Endodermal cell (in vitro differentiated cells): ENCODE data around the gene SRXN1. TPM values are rescaled to one million over a fixed set of nuclear protein-coding genes. Genes with fewer than 3 reads are reported as not detected.
"Not testable (repeated sequence)": the region's sequence is repeated elsewhere in the genome, so short reads cannot be mapped to it uniquely, and the experiment has no call there.

Experiments used
- DNase-seq: peaks from one replicate; pipeline ENCODE4 v3.0.0-alpha.2; 2017
- H3K27ac ChIP-seq: 2 replicates; pipeline ENCODE4 v1.5.1; 2013; ENCODE audit warnings: mild to moderate bottlenecking, low read depth, low read length, moderate library complexity
- H3K27me3 ChIP-seq: 2 replicates; pipeline ENCODE4 v1.6.1; 2013; ENCODE audit warnings: mild to moderate bottlenecking, low read length, moderate library complexity; ENCODE audit not compliant: insufficient read depth, control insufficient read depth, poor library complexity, severe bottlenecking
- H3K36me3 ChIP-seq: 2 replicates; pipeline ENCODE4 v1.7.0; 2013; ENCODE audit warnings: mild to moderate bottlenecking, low read length, moderate library complexity; ENCODE audit not compliant: control insufficient read depth, insufficient read depth
- H3K4me1 ChIP-seq: one replicate; pipeline ENCODE4 v1.7.0; 2013; ENCODE audit warnings: low read length; ENCODE audit not compliant: control insufficient read depth, insufficient read depth
- H3K4me3 ChIP-seq: 2 replicates; pipeline ENCODE4 v1.5.1; 2013; ENCODE audit warnings: mild to moderate bottlenecking, low read length, moderate library complexity
- H3K9ac ChIP-seq: 2 replicates; pipeline ENCODE4 v1.6.1; 2013; ENCODE audit warnings: mild to moderate bottlenecking, low read length, moderate library complexity; ENCODE audit not compliant: poor library complexity, severe bottlenecking; ENCODE audit errors: extremely low read depth
- H3K9me3 ChIP-seq: 2 replicates; pipeline ENCODE4 v1.6.1; 2013; ENCODE audit warnings: mild to moderate bottlenecking, low read length, moderate library complexity; ENCODE audit not compliant: control insufficient read depth
- H3K27ac Mint-ChIP-seq: 2 replicates; pipeline ENCODE4 v1.8.0; 2020; ENCODE audit warnings: mixed read lengths
- H3K27me3 Mint-ChIP-seq: 2 replicates; pipeline ENCODE4 v1.8.0; 2021; ENCODE audit warnings: mild to moderate bottlenecking, mixed read lengths; ENCODE audit not compliant: insufficient read depth
- H3K36me3 Mint-ChIP-seq: 2 replicates; pipeline ENCODE4 v1.8.0; 2020; ENCODE audit warnings: low read depth, mixed read lengths
- H3K4me1 Mint-ChIP-seq: 2 replicates; pipeline ENCODE4 v1.8.0; 2020; ENCODE audit warnings: mixed read lengths
- H3K4me3 Mint-ChIP-seq: 2 replicates; pipeline ENCODE4 v1.8.0; 2020; ENCODE audit warnings: mild to moderate bottlenecking, moderate library complexity, mixed read lengths
- H3K9me3 Mint-ChIP-seq: 2 replicates; pipeline ENCODE4 v1.8.0; 2020; ENCODE audit warnings: mild to moderate bottlenecking, mixed read lengths
- CTCF ChIP-seq: fragments of 200-600 bp; sonication (generic); conservative IDR thresholded peaks from 2 replicates; pipeline ENCODE4 v1.5.0; 2021; ENCODE audit warnings: antibody characterized with exemption, mild to moderate bottlenecking
- WGBS, 2 experiments: methylation state at CpG; one replicate each; pipeline versions ENCODE4 v1.1.5 to v1.1.7; 2013; ENCODE audit warnings: missing lambda C conversion rate in 2 of 2, mixed read lengths in 1 of 2; ENCODE audit not compliant: insufficient coverage in 1 of 2, insufficient read length in 1 of 2; 5-methylcytosine and 5-hydroxymethylcytosine counted together
- total RNA-seq, 2 donors: library from RNA; stranded (reverse); fragmentation: NEBNext Ultra II Directional in 1 of 2; extraction: Animal tissue kit (Norgen Biotek cat#: 25700) in 1 of 2; gene quantifications; 2 replicates in 1 of 2; 3 replicates in 1 of 2; pipeline ENCODE4 v1.2.1, GENCODE V29; 2021

The SRXN1 gene
- total RNA-seq, 2 donors from 2014 or later = 9.7 to 19.3 TPM

DNA sequence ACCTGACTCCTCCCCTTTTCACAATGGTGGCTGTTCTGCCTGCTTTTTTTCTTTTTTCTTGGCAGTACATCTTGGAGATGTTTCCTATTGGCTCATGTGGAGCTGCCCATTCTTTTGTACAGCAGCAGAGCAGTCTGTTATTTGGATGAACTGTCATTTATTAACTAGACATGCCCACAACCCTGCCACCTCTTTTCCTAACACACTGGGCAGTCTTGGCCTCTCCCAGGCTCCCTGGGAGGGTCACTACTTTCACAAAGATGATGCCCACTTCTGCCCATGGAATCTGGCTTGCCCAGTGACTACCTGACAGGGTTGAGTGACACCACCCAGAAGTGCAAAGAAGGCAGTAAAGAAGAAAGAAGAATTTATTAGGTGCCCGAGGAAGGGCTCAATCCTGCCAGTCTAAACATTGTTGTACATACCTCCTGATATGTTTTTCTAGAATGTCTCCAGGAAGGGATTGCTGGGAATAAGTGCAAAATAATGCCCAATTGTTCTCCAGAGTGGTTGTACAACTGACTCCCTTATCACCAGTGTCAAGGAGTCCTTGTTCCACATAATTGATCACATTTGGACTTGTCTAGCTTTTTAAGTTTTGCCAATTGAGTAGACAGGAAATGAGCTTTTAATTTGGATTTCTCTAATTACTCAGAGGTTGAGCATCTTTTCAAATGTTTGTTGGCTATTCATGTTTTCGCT, 42.3 kb upstream of the SRXN1 start:
- Histone ChIP-seq H3K9me3 (no peaks in the 10 kb centered on the region), H3K4me1 (peaks cover 3% of the 10 kb centered on the region), H3K36me3 (no peaks in the 10 kb centered on the region), H3K27me3 (no peaks in the 10 kb centered on the region), H3K9ac (no peak overlapping the region), H3K27ac (no peak overlapping the region), H3K4me3 (no peak overlapping the region)
- Mint-ChIP-seq H3K4me3 (no peak overlapping the region), H3K4me1 (peaks cover 13% of the 10 kb centered on the region), H3K27me3 (peaks cover 2% of the 10 kb centered on the region), H3K27ac (no peak overlapping the region), H3K36me3 (no peaks in the 10 kb centered on the region), H3K9me3 (no peaks in the 10 kb centered on the region)
- no peak for DNase-seq
- no peak for TF ChIP-seq CTCF
- WGBS, 2 experiments = 90% methylated on average over 2 of the region's 2 CpGs

DNA sequence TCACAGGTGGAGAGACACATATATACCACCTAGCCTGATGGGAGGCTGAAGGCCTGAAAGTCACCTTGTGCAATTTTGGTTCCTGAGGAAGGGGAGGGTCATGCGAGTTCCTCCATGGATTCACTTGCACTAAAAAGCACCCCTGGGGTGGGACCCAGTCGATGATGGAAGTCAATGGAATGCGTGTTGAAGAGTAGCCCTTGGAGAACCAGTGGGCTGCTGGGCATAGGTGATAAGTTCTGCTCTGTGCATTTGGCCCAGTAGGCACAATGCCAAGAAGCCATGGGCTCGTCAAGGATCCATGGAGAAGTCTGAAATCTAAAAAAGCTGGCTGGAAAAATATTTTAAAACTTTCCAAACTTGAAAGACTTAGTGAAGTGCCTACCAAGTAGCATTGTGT, 41.5 kb upstream of the SRXN1 start:
- WGBS, 2 experiments = 82 to 84% methylated on average over 4 of the region's 4 CpGs
- H3K36me3 ChIP-seq = no peaks in the 10 kb centered on the region
- no peak for TF ChIP-seq CTCF
- H3K27ac ChIP-seq = no peak overlapping the region
- no peak overlapping the region for H3K4me3 ChIP-seq
- no peaks in the 10 kb centered on the region for H3K9me3 ChIP-seq
- no peaks in the 10 kb centered on the region for H3K27me3 ChIP-seq
- DNase-seq = peak; percentile 29
- no peaks in the 10 kb centered on the region for H3K9me3 Mint-ChIP-seq
- peaks cover 13% of the 10 kb centered on the region for H3K4me1 Mint-ChIP-seq
- H3K36me3 Mint-ChIP-seq = no peaks in the 10 kb centered on the region
- H3K27me3 Mint-ChIP-seq = peaks cover 2% of the 10 kb centered on the region
- no peaks in the 10 kb centered on the region for H3K4me1 ChIP-seq
- no peak overlapping the region for H3K27ac Mint-ChIP-seq
- H3K9ac ChIP-seq = no peak overlapping the region
- H3K4me3 Mint-ChIP-seq = no peak overlapping the region

GRCh38 chr20:693786-694185, 40.8 kb upstream of the SRXN1 start:
- not testable (repeated sequence) for H3K9ac ChIP-seq, H3K9me3 ChIP-seq, H3K4me1 ChIP-seq, H3K27me3 ChIP-seq, H3K4me3 ChIP-seq, H3K27me3 Mint-ChIP-seq, H3K9me3 Mint-ChIP-seq, H3K36me3 Mint-ChIP-seq, H3K36me3 ChIP-seq, H3K27ac Mint-ChIP-seq, H3K4me3 Mint-ChIP-seq, H3K27ac ChIP-seq
- 93 to 95% methylated on average over 9 to 10 of the region's 10 CpGs for WGBS, 2 experiments
- DNase-seq = peak; percentile 25
- peaks cover 18% of the 10 kb centered on the region for H3K4me1 Mint-ChIP-seq

DNA sequence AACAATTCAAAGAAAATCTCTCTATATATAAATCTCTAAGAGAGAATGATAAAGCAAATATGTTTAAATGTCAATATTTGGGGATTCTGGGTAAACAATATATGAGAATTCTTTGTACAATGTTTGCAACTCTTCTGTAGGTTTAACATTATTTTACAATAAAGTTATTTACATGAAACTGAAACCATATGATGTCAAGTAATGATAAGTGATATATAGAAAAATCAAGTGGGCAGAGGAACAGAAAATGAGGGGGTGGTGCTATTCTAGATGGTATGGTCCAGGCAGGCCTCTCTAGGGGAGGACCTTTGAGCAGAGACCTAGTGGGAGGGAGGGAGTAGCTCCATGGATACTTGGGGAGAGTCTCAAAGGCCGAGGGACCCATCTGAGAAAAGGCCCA, 39.0 kb upstream of the SRXN1 start:
- Histone ChIP-seq H3K27ac (no peak overlapping the region), H3K9ac (no peak overlapping the region), H3K36me3 (no peaks in the 10 kb centered on the region), H3K9me3 (no peaks in the 10 kb centered on the region), H3K4me3 (no peak overlapping the region), H3K27me3 (no peaks in the 10 kb centered on the region), H3K4me1 (no peaks in the 10 kb centered on the region)
- peaks cover 5% of the 10 kb centered on the region for H3K27me3 Mint-ChIP-seq
- H3K36me3 Mint-ChIP-seq = no peaks in the 10 kb centered on the region
- TF ChIP-seq CTCF = no peak
- no peak overlapping the region for H3K27ac Mint-ChIP-seq
- 78 to 80% methylated on average over 1 of the region's 1 CpG for WGBS, 2 experiments
- H3K9me3 Mint-ChIP-seq = no peaks in the 10 kb centered on the region
- DNase-seq = no peak
- H3K4me1 Mint-ChIP-seq = peaks cover 12% of the 10 kb centered on the region
- H3K4me3 Mint-ChIP-seq = no peak overlapping the region
